NB4 (cell line): Measurements from ENCODE around the gene NDUFA7.

Experiments
- POLR2A ChIP-seq: IDR thresholded peaks from 2 replicates; pipeline ENCODE4 v1.6.1; 2011; ENCODE audit warnings: mild to moderate bottlenecking; ENCODE audit not compliant: insufficient read length; ENCODE audit errors: extremely low read depth
- TF ChIP-seq, protein P1 (sequence below): IDR thresholded peaks from 2 replicates; pipeline ENCODE4 v1.6.1; 2011; ENCODE audit warnings: low read depth, low read length

DNA sequence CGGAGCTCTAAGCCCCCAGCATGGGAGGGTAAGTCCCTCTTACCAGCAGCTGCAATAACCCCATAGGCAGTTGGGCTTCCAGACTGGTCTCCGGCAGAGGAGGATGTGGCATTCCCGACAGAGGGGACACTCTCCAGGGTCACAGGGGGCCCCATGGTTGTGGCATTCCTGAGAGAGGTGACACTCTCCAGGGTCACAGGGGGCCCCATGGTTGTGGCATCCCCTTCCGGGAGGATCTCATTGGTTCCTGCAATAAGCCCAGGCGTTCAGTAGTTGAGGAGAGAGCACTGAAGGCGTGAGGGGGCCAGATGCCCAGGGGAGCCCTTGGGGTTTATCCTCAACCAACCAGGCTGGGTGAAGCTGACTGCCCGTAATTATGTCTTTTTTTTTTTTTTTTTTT is 18.4 kb downstream of the NDUFA7 start:
- no peak for TF ChIP-seq POLR2A
- TF ChIP-seq, protein P1, sequence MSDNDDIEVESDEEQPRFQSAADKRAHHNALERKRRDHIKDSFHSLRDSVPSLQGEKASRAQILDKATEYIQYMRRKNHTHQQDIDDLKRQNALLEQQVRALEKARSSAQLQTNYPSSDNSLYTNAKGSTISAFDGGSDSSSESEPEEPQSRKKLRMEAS, result no peak
